Loucy (cell line): ENCODE data around the gene CYP4F22.
A peak's percentile ranks its signal among the peaks of the same experiment; 100 is the strongest.
"Not testable (repeated sequence)": the region's sequence is repeated elsewhere in the genome, so short reads cannot be mapped to it uniquely, and the experiment has no call there.

Experiments used
- H2AFZ ChIP-seq: fragments of 200-600 bp; sonication (generic); 2 replicates; pipeline ENCODE4 v1.6.0; 2016; ENCODE audit warnings: antibody characterized with exemption, mild to moderate bottlenecking, low read length, moderate library complexity
- H3F3A ChIP-seq: fragments of 200-600 bp; 2 replicates; pipeline ENCODE4 v1.6.0; 2016; ENCODE audit warnings: antibody characterized with exemption, low read depth, mild to moderate bottlenecking
- H3K27me3 ChIP-seq: fragments of 200-600 bp; sonication (generic); 2 replicates; pipeline ENCODE4 v1.6.1; 2014; ENCODE audit warnings: low read length, mild to moderate bottlenecking; ENCODE audit not compliant: insufficient read depth, poor library complexity, severe bottlenecking
- H3K36me3 ChIP-seq: fragments of 200-600 bp; sonication (generic); 2 replicates; pipeline ENCODE4 v1.6.1; 2016; ENCODE audit warnings: low read length; ENCODE audit not compliant: insufficient read depth
- H3K4me1 ChIP-seq: fragments of 200-600 bp; sonication (generic); 2 replicates; pipeline ENCODE4 v1.5.1; 2014; ENCODE audit warnings: low read length, mild to moderate bottlenecking; ENCODE audit not compliant: insufficient read depth, poor library complexity, severe bottlenecking
- H3K4me2 ChIP-seq: fragments of 200-600 bp; sonication (generic); 2 replicates; pipeline ENCODE4 v1.6.0; 2014; ENCODE audit warnings: antibody characterized with exemption, low read length, low read depth, mild to moderate bottlenecking; ENCODE audit not compliant: poor library complexity, severe bottlenecking
- H3K4me3 ChIP-seq: fragments of 200-600 bp; sonication (generic); 2 replicates; pipeline ENCODE4 v1.5.1; 2014; ENCODE audit warnings: low read length, mild to moderate bottlenecking, mixed read lengths; ENCODE audit not compliant: poor library complexity, severe bottlenecking
- H3K79me2 ChIP-seq: fragments of 200-600 bp; sonication (generic); 2 replicates; pipeline ENCODE4 v1.6.1; 2014; ENCODE audit warnings: low read length; ENCODE audit not compliant: insufficient read depth
- H3K9ac ChIP-seq: fragments of 200-600 bp; sonication (generic); 2 replicates; pipeline ENCODE4 v1.6.0; 2014; ENCODE audit warnings: mild to moderate bottlenecking, low read depth, low read length, moderate library complexity; ENCODE audit not compliant: poor library complexity, severe bottlenecking
- H3K9me2 ChIP-seq: fragments of 200-600 bp; sonication (generic); replicated peaks from 2 replicates; pipeline ENCODE4 v1.6.1; 2016; ENCODE audit warnings: low read depth, low read length, mixed read lengths
- H3K9me3 ChIP-seq: fragments of 200-600 bp; sonication (generic); 2 replicates; pipeline ENCODE4 v1.6.1; 2014; ENCODE audit warnings: mild to moderate bottlenecking, antibody characterized with exemption, low read length, low read depth; ENCODE audit not compliant: insufficient read depth
- H4K20me1 ChIP-seq: fragments of 200-600 bp; sonication (generic); 2 replicates; pipeline ENCODE4 v1.6.0; 2014; ENCODE audit warnings: antibody characterized with exemption, low read length, mild to moderate bottlenecking; ENCODE audit not compliant: insufficient read depth, poor library complexity, severe bottlenecking
- CTCF ChIP-seq: fragments of 200-600 bp; sonication (generic); conservative IDR thresholded peaks from 2 replicates; pipeline ENCODE4 v1.5.1; 2014; ENCODE audit warnings: mild to moderate bottlenecking, antibody characterized with exemption, low read length
- EZH2phosphoT487 ChIP-seq: fragments of 200-600 bp; IDR thresholded peaks from 2 replicates; pipeline ENCODE4 v1.6.1; 2018; ENCODE audit warnings: antibody characterized with exemption, mild to moderate bottlenecking, moderate library complexity, borderline replicate concordance

The CYP4F22 gene

GRCh38 chr19:15479391-15480345 is 28.7 kb upstream of the CYP4F22 start, which contains the start of gene PGLYRP2:
Gene PGLYRP2 (minus strand): TSS chr19:15479501. CDS start chr19:15479371, 130 bp downstream.
- TF ChIP-seq CTCF = peak; percentile 45
- TF ChIP-seq EZH2phosphoT487 = no peak
- H3K4me3 ChIP-seq = no peak within 1 kb of the TSS
- no peak within 1 kb of the TSS for H3K9ac ChIP-seq
- no peaks in the 10 kb centered on the region for H3K79me2 ChIP-seq
- no peaks in the 10 kb centered on the region for H3K27me3 ChIP-seq
- H2AFZ ChIP-seq = no peak within 1 kb of the TSS
- no peaks in the 10 kb centered on the region for H3K9me2 ChIP-seq
- H3K4me1 ChIP-seq = peaks cover 13% of the 10 kb centered on the region
- H3K36me3 ChIP-seq = no peaks in the 10 kb centered on the region
- no peaks in the 10 kb centered on the region for H3F3A ChIP-seq
- no peaks in the 10 kb centered on the region for H3K9me3 ChIP-seq
- H3K4me2 ChIP-seq = no peak within 1 kb of the TSS
- no peaks in the 10 kb centered on the region for H4K20me1 ChIP-seq

DNA sequence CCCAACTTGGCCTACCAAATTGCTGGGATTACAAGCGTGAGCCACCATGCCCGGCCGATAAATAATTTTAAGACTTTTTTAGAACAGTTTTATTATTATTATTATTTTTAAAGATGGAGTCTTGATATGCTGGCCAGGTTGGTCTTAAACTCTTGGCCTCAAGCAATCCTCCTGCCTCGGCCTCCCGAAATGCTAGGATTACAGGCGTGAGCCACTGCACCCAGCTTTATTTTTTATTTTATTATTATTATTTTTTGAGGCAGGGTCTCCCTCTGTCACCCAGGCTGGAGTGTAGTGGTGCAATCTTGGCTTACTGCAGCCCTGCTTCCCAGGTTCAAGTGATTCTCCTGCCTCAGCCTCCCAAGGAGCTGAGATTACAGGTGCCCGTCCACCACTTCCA is 27.3 kb upstream of the CYP4F22 start:
- H3K36me3 ChIP-seq, H3F3A ChIP-seq, H3K9ac ChIP-seq, H4K20me1 ChIP-seq, H2AFZ ChIP-seq, H3K9me2 ChIP-seq, H3K27me3 ChIP-seq, H3K4me1 ChIP-seq, H3K9me3 ChIP-seq, H3K4me3 ChIP-seq, H3K79me2 ChIP-seq, H3K4me2 ChIP-seq: not testable (repeated sequence)

DNA sequence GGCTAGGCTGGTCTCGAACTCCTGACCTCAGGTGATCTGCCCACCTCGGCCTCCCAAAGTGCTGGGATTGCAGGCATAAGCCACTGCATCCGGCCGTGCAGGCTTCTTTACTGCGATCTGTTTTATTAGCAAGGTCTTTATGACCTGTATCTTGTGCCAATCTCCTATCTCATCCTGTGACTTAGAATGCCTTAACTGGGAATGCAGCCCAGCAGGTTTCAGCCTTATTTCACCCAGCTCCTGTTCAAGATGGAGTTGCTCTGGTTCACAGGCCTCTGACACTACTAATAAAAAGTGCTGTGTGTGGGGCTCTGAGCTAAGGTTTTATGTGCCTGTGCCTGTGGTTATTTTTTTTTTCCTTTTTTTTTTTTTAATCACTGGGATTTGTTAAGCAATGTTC is 22.6 kb upstream of the CYP4F22 start:
- H3K4me1 ChIP-seq = not testable (repeated sequence)

DNA sequence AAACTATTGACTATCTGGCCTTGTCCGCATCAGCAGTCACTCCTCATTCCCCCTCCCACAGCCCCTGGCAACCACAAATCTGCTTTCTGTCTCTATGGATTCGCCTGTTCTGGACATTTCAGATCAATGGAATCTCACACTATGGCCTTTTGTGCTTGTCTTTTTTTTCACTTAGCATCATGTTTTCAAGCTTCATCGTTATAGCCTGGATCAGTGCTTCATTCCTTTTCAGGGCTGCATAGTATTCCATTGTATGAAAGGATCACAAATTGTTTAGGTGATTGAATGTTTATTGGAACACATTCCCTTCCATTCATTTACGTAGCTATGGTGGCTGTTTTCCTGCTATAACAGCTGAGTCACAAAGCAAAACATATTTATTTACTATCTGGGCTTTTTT is 21.3 kb upstream of the CYP4F22 start:
- H4K20me1 ChIP-seq = no peaks in the 10 kb centered on the region
- H3K79me2 ChIP-seq = no peaks in the 10 kb centered on the region
- no peaks in the 10 kb centered on the region for H3K36me3 ChIP-seq
- H3F3A ChIP-seq = no peaks in the 10 kb centered on the region
- no peak overlapping the region for H2AFZ ChIP-seq
- no peaks in the 10 kb centered on the region for H3K9me2 ChIP-seq
- no peak overlapping the region for H3K4me2 ChIP-seq
- H3K9ac ChIP-seq = no peak overlapping the region
- H3K9me3 ChIP-seq = no peaks in the 10 kb centered on the region
- no peaks in the 10 kb centered on the region for H3K4me1 ChIP-seq
- no peaks in the 10 kb centered on the region for H3K27me3 ChIP-seq
- no peak overlapping the region for H3K4me3 ChIP-seq
- TF ChIP-seq EZH2phosphoT487 = no peak
- no peak for TF ChIP-seq CTCF

More for the DNA sequence above, 22.6 kb upstream of the CYP4F22 start:
- not testable (repeated sequence) for H4K20me1 ChIP-seq, H3K9me2 ChIP-seq, H3K4me3 ChIP-seq, H3K4me2 ChIP-seq, H3K9me3 ChIP-seq, H3K79me2 ChIP-seq, H3K9ac ChIP-seq, H3K27me3 ChIP-seq, H3K36me3 ChIP-seq, H3F3A ChIP-seq, H2AFZ ChIP-seq
